ENCODE measurements around the gene MBD3L2B. TPM values are rescaled to one million over a fixed set of nuclear protein-coding genes. Genes with fewer than 3 reads are reported as not detected.

The MBD3L2B gene
- total RNA-seq, 1 donor from 2014 or later, result not detected

GRCh38 chr19:6971366-6971765 lies 49.9 kb downstream of the MBD3L2B start:
- no peaks in the 10 kb centered on the region for H3K4me1 ChIP-seq
- H3K27ac ChIP-seq, result no peak overlapping the region
- Mint-ChIP-seq H3K4me1 (no peaks in the 10 kb centered on the region), H3K9me3 (peaks cover 6% of the 10 kb centered on the region), H3K27ac (no peak overlapping the region), H3K27me3 (ENCODE audit: insufficient read depth, low read depth) (peaks cover 2% of the 10 kb centered on the region), H3K36me3 (no peaks in the 10 kb centered on the region), H3K4me3 (no peak overlapping the region)
- no peak overlapping the region for H3K4me2 ChIP-seq
- no peak overlapping the region for H3K4me3 ChIP-seq
- no peak overlapping the region for H2AFZ ChIP-seq (replicated peaks)
- no peaks in the 10 kb centered on the region for H4K20me1 ChIP-seq (ENCODE audit: low read depth)
- no peak for DNase-seq (ENCODE audit: low spot score)
- H3K79me2 ChIP-seq (ENCODE audit: low read depth), result no peaks in the 10 kb centered on the region
- H3K9me3 ChIP-seq (ENCODE audit: low read depth), result no peaks in the 10 kb centered on the region
- no peaks in the 10 kb centered on the region for H3K36me3 ChIP-seq
- no peaks in the 10 kb centered on the region for H3F3A ChIP-seq (ENCODE audit: low read depth)
- no peaks in the 10 kb centered on the region for H3K27me3 ChIP-seq
- no peak overlapping the region for H3K9ac ChIP-seq
- no peak for TF ChIP-seq CTCF (IDR thresholded peaks at IDR 0.05)
- TF ChIP-seq EZH2 (IDR thresholded peaks at IDR 0.05), result no peak
- TF ChIP-seq EZH2phosphoT487 (IDR thresholded peaks at IDR 0.05), result no peak

- Histone ChIP-seq H3K9ac (no peak overlapping the region), H3K27me3 (no peaks in the 10 kb centered on the region), H3K79me2 (ENCODE audit: low read depth) (no peaks in the 10 kb centered on the region), H2AFZ (replicated peaks) (no peak overlapping the region), H3K27ac (no peak overlapping the region), H3K4me3 (no peak overlapping the region), H3K4me1 (no peaks in the 10 kb centered on the region), H3K36me3 (no peaks in the 10 kb centered on the region), H3F3A (ENCODE audit: low read depth) (no peaks in the 10 kb centered on the region), H3K9me3 (ENCODE audit: low read depth) (no peaks in the 10 kb centered on the region), H3K4me2 (no peak overlapping the region), H4K20me1 (ENCODE audit: low read depth) (no peaks in the 10 kb centered on the region)
- no peak for DNase-seq (ENCODE audit: low spot score)
- peaks cover 2% of the 10 kb centered on the region for H3K27me3 Mint-ChIP-seq (ENCODE audit: insufficient read depth, low read depth)
- no peaks in the 10 kb centered on the region for H3K36me3 Mint-ChIP-seq
- H3K4me3 Mint-ChIP-seq, result no peak overlapping the region
- peaks cover 4% of the 10 kb centered on the region for H3K9me3 Mint-ChIP-seq
- no peak overlapping the region for H3K27ac Mint-ChIP-seq
- TF ChIP-seq CTCF (IDR thresholded peaks at IDR 0.05), result no peak
- TF ChIP-seq EZH2phosphoT487 (IDR thresholded peaks at IDR 0.05), result no peak
- TF ChIP-seq EZH2 (IDR thresholded peaks at IDR 0.05), result no peak
- no peaks in the 10 kb centered on the region for H3K4me1 Mint-ChIP-seq
These were observed 50.8 kb downstream of the MBD3L2B start for GRCh38 chr19:6970443-6970842.

GRCh38 chr19:6970021-6970420 lies 51.2 kb downstream of the MBD3L2B start:
- H3K36me3 ChIP-seq, result no peaks in the 10 kb centered on the region
- Mint-ChIP-seq H3K27ac (no peak overlapping the region), H3K4me3 (no peak overlapping the region), H3K4me1 (no peaks in the 10 kb centered on the region), H3K27me3 (ENCODE audit: insufficient read depth, low read depth) (peaks cover 2% of the 10 kb centered on the region), H3K9me3 (peaks cover 6% of the 10 kb centered on the region), H3K36me3 (no peaks in the 10 kb centered on the region)
- no peak overlapping the region for H3K27ac ChIP-seq
- no peaks in the 10 kb centered on the region for H3K79me2 ChIP-seq (ENCODE audit: low read depth)
- H3K4me2 ChIP-seq, result no peak overlapping the region
- no peak overlapping the region for H3K9ac ChIP-seq
- DNase-seq (ENCODE audit: low spot score), result no peak
- TF ChIP-seq EZH2phosphoT487 (IDR thresholded peaks at IDR 0.05) (no peak), CTCF (IDR thresholded peaks at IDR 0.05) (no peak), EZH2 (IDR thresholded peaks at IDR 0.05) (no peak)
- no peak overlapping the region for H3K4me3 ChIP-seq
- no peaks in the 10 kb centered on the region for H3F3A ChIP-seq (ENCODE audit: low read depth)
- no peak overlapping the region for H2AFZ ChIP-seq (replicated peaks)
- H3K9me3 ChIP-seq (ENCODE audit: low read depth), result no peaks in the 10 kb centered on the region
- no peaks in the 10 kb centered on the region for H4K20me1 ChIP-seq (ENCODE audit: low read depth)
- no peaks in the 10 kb centered on the region for H3K27me3 ChIP-seq
- no peaks in the 10 kb centered on the region for H3K4me1 ChIP-seq

All from neural progenitor cell (in vitro differentiated cells).